GM12801 (cell line): ENCODE results near the gene USP17L28.
"Not testable (repeated sequence)": the region's sequence is repeated elsewhere in the genome, so short reads cannot be mapped to it uniquely, and the experiment has no call there.

Source experiments
- TF ChIP-seq, protein P1 (sequence below): IDR thresholded peaks from one replicate; pipeline ENCODE4 v1.5.1; 2011; ENCODE audit warnings: control low read depth; ENCODE audit not compliant: insufficient read length; ENCODE audit errors: extremely low read depth

Gene USP17L28

GRCh38 chr4:9348593-9348992 is at the start of gene USP17L28:
TSS of gene USP17L28 (plus strand) at chr4:9348893. CDS start at chr4:9348893, 0 bp downstream.
- TF ChIP-seq, protein P1, sequence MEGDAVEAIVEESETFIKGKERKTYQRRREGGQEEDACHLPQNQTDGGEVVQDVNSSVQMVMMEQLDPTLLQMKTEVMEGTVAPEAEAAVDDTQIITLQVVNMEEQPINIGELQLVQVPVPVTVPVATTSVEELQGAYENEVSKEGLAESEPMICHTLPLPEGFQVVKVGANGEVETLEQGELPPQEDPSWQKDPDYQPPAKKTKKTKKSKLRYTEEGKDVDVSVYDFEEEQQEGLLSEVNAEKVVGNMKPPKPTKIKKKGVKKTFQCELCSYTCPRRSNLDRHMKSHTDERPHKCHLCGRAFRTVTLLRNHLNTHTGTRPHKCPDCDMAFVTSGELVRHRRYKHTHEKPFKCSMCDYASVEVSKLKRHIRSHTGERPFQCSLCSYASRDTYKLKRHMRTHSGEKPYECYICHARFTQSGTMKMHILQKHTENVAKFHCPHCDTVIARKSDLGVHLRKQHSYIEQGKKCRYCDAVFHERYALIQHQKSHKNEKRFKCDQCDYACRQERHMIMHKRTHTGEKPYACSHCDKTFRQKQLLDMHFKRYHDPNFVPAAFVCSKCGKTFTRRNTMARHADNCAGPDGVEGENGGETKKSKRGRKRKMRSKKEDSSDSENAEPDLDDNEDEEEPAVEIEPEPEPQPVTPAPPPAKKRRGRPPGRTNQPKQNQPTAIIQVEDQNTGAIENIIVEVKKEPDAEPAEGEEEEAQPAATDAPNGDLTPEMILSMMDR = not testable (repeated sequence)

DNA sequence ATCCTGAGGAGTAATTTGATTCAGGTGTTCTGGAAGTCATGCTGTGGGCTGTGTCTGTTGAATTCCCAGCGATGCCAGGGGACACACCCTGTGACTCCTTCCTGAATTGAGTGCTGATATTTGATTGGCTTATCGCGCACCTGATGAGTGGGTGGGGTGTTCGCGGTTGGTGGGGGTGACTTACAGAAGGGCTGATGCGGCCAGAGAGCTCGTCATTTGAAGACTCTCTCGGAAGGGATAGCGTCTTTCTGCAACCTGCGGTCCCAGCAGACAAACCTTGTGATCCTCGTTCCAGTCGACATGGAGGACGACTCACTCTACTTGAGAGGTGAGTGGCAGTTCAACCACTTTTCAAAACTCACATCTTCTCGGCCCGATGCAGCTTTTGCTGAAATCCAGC is 23.8 kb upstream of the USP17L28 start, which contains the start of gene USP17L24:
USP17L24 (plus strand) TSS at position 301 of the 400 bp plus-strand sequence; CDS start at position 301, 0 bp downstream.
- TF ChIP-seq, protein P1 = not testable (repeated sequence)

DNA sequence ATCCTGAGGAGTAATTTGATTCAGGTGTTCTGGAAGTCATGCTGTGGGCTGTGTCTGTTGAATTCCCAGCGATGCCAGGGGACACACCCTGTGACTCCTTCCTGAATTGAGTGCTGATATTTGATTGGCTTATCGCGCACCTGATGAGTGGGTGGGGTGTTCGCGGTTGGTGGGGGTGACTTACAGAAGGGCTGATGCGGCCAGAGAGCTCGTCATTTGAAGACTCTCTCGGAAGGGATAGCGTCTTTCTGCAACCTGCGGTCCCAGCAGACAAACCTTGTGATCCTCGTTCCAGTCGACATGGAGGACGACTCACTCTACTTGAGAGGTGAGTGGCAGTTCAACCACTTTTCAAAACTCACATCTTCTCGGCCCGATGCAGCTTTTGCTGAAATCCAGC is 19.1 kb upstream of the USP17L28 start, which contains the start of gene USP17L25:
USP17L25 (plus strand) TSS at position 301 of the 400 bp plus-strand sequence; CDS start at position 301, 0 bp downstream.
- TF ChIP-seq, protein P1 = not testable (repeated sequence)

DNA sequence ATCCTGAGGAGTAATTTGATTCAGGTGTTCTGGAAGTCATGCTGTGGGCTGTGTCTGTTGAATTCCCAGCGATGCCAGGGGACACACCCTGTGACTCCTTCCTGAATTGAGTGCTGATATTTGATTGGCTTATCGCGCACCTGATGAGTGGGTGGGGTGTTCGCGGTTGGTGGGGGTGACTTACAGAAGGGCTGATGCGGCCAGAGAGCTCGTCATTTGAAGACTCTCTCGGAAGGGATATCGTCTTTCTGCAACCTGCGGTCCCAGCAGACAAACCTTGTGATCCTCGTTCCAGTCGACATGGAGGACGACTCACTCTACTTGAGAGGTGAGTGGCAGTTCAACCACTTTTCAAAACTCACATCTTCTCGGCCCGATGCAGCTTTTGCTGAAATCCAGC is 14.3 kb upstream of the USP17L28 start, which contains the start of gene USP17L26:
USP17L26 (plus strand) TSS at position 301 of the 400 bp plus-strand sequence; CDS start at position 301, 0 bp downstream.
- TF ChIP-seq, protein P1 = not testable (repeated sequence)

GRCh38 chr4:9339103-9339502 is 9.6 kb upstream of the USP17L28 start, which contains the start of gene USP17L5:
TSS of gene USP17L5 (plus strand) at chr4:9339403. CDS start at chr4:9339403, 0 bp downstream.
- TF ChIP-seq, protein P1 = not testable (repeated sequence)

- TF ChIP-seq, protein P1 = not testable (repeated sequence)
Measured at GRCh38 chr4:9343848-9344247, 4.8 kb upstream of the USP17L28 start, which contains the start of gene USP17L27. TSS of gene USP17L27 (plus strand) at chr4:9344148. CDS start at chr4:9344148, 0 bp downstream.

DNA sequence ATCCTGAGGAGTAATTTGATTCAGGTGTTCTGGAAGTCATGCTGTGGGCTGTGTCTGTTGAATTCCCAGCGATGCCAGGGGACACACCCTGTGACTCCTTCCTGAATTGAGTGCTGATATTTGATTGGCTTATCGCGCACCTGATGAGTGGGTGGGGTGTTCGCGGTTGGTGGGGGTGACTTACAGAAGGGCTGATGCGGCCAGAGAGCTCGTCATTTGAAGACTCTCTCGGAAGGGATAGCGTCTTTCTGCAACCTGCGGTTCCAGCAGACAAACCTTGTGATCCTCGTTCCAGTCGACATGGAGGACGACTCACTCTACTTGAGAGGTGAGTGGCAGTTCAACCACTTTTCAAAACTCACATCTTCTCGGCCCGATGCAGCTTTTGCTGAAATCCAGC is 4.6 kb downstream of the USP17L28 start, which contains the start of gene USP17L29:
USP17L29 (plus strand) TSS at position 301 of the 400 bp plus-strand sequence; CDS start at position 301, 0 bp downstream.
- TF ChIP-seq, protein P1 = not testable (repeated sequence)
